NCI-H2029 treated with DMSO at 0.1 percent for 48 hours (cell line): ENCODE measurements around the gene WFDC12.
"Not testable (repeated sequence)": the region's sequence is repeated elsewhere in the genome, so short reads cannot be mapped to it uniquely, and the experiment has no call there.

Experiments
- DNase-seq: peaks from one replicate; lab custom pipeline; 2025; lab: John Stamatoyannopoulos, UW

The WFDC12 gene, protein sequence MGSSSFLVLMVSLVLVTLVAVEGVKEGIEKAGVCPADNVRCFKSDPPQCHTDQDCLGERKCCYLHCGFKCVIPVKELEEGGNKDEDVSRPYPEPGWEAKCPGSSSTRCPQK

DNA sequence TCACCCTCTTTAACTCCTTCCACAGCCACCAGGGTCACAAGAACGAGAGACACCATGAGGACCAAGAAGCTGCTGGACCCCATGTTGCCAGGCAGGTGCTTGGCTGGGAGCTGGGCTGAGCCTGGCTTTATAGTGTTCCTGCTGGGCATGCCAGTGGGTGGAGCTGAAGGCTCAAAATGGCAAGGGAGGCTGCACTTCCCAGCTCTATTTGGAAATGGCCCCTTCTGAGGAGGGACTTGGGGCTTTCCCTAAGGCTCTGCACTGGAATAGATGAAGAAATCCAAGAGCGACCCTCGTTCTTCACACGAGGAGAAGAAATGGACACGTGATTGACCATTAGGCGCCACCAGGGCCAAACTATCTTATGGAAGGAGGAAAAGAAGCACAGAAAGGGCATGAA lies at the start of gene WFDC12:
Gene WFDC12 (minus strand): TSS at position 101 of the 400 bp plus-strand sequence. CDS start 18 bp downstream, at position 83.
- DNase-seq: no peak

DNA sequence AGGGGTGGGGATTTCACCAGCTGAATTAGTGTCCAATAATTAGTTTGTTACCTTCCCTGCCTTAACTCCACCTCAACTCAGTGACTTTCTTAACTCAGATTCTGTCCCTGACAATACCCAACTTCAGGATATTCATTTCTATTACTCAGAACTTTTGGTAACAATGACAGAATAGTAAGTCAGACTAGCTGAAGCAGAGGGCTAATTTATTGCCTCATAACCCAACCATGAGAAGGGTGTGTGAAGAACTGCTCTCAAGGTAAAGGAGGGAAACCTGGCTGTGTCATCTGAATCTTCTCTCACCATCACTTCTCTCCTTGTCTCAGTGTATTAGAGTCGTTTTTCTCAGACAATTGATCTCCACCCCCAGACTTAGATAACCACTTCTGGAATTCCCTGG lies 49.3 kb upstream of the WFDC12 start:
- DNase-seq: no peak

DNA sequence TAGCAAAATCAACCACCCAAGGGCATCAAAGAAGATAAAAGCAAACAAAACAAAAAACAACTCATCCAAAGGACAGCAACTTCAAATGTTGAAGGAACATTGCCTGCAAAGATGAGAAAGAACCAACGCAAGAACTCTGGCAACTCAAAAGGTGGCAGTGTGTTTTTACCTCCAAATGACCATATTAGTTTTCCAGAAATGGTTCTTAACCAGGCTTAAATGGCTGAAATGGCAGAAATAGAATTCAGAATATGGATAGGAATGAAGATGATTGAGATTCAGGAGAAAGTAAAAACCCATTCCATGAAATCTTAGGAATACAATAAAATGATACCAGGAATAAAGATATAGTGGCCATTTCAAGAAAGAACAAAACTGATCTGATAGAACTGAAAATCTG lies 40.6 kb upstream of the WFDC12 start:
- no peak for DNase-seq

DNA sequence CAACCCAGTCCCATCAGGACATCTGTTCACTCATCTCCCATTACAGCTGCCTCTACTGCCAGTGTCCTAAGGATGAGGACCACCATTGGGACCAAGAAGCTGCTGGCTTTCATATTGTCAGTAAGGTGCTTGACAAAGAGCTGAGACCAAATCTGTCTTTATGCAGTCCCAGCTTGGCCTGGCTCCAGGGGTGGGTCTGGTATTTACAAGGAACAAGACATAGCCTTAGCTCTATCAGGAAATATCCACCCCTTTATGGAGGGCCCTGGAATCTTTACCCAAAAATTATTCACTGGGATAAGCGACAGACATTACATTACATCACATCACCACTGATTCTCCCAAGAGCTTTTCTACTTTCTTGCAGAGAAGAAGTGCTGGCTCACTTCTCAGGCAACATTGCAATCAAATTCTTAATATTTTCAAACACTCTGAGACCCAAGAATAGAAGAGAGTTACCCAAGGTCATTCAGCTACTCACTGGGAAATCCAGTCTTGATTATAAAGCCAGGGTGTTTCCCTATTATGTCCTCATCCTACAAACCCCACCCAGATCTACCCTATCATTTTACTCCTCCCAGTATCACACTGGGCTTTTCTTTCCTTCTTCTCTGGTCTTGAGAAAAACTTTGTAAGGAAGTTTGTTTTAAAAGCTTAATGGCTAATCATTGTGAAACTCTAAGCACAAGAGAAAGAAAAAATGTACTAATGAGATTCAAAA lies 39.0 kb upstream of the WFDC12 start:
- DNase-seq: no peak

DNA sequence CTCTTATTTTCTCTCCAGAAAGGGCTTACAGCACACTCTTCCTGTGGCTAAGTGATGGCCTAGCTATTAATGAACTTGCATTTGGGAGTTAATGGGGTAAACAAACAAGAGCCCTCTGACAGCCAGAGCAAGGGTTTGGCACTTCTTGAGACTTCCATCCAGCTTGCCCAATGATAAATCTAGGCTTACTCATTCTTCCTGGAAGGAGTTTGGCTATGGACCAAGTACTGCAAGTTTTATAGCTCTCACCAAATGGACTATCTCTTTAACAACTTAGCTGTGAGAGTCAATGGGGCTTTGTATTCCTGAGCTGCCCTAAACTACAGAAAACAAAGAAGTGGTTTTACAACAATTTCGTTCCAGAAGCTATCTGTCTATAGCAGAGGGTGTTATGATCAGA lies 33.7 kb upstream of the WFDC12 start:
- DNase-seq: no peak

DNA sequence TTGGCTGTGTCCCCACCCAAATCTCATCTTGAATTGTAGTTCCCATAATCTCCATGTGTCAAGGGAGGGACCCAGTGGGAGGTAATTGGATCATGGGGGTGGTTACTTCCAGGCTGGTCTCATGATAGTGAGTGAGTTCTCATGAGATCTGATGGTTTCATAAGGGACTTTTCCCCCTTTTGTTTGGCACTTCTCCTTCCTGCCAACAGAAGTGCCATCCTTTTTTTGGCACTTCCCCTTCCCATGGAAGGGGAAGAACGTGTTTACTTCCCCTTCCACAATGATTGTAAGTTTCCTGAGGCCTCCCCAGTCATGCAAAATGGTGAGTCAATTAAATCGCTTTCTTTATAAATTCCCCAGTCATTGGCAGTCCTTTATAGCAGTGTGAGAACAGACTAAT lies 32.4 kb upstream of the WFDC12 start:
- no peak for DNase-seq

DNA sequence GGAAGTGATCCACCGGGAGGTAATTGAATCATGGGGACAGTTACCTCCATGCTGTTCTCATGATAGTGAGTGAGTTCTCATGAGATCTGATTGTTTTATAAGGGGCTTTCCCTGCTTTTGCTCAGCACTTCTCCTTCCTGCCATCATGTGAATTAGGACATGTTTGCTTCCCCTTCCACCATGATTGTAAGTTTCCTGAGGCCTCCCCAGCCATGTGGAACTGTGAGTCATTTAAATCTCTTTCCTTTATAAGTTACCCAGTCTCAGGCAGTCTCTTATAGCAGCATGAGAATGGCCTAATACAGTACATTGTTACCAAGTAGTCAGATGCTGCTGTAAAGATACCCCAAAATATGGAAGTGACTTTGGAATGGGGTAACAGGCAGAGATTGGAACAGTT lies 30.5 kb upstream of the WFDC12 start:
- DNase-seq: not testable (repeated sequence)

DNA sequence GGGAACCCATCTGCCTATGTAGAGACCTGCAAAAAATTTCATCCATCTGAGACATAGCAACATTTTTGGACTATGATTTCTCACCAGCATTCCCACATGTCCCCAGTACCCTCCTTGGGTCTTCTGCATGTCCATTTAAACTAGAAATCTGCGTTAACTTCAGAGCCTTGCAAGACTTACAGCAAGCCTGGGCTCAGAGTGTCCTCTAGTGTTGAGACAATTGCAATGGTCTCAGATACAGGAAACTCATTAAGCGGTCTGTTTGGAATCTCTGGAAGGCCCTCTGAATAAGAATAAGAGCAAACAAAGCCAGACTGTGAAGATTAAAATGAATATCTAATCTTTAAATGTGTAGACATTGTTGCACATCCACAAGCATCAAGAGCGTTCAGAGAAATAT lies 29.9 kb upstream of the WFDC12 start:
- no peak for DNase-seq

DNA sequence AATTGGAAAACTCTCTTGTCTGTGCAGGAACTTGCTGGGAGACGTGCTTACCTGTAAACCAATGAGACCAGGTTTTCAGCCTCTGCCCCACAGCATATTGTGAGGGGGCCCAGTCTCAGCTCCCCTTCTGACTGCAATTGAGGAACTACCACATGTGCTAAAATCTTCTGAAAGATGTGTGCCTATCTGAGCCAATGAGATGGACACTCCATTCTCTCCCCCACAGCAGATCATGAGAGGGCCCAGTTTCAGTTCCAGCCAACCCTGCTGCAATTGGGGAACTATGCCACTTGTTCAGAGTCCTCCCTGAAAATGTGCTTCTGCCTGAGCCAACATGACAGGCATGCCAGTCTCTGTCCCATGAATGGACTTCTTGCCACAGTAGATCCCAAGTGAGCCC lies 29.5 kb upstream of the WFDC12 start:
- DNase-seq: no peak

DNA sequence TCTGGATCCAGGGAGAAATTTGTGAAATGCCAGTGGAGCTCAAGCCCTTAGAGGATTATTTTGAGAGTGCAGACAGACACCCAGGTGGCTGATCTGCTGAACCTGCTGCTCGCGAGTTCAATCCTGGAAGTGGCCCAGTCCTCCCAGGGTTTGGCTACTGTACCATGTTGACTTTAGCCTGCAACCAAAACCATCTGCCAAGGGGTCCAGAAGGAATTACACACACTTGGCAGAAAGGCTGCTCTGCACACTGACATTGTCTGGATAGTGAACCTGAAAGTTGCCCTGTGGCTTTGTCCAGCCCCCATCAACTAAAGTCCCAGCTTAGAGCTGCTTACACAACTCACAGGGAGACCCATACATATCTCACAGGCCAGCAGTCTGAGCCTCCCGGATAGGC lies 28.9 kb upstream of the WFDC12 start:
- DNase-seq: no peak

DNA sequence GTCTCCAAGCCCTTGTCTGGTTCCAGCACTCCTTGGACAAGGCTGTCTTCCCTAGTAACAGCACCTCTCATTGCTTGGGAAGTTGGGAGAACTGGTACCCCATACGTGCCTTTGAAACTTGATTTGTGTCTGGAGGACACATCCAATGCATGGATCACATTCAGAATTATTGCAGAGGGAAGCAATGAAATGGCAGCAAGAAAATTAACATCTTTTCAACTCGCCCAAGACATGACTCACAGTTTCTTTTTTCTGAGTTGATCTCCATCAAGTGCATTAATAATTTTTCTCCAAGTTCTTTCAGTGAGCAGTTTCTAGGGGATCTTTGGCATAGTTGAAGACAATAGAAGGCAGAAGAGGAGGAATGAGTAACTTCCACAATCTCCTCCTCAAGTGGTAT lies 28.1 kb upstream of the WFDC12 start:
- no peak for DNase-seq

DNA sequence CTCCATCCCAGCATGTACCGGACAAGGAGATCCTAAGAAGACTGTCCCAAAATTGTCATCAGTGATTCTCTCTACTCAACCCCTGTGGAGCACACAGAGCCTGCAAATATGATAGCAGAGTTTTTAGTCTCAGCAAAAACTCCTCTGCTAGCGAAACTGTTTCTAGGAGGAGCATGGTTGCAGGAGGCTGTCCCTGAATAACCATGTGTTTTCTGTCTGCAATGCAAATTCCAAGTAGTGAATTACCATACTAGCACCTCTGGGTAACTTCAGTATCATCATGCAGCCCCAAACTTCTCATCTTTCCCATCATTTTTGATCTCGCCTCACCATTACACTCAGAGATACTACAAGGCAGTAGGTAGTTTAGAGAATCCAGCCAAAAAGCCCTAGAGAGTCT lies 24.8 kb upstream of the WFDC12 start:
- no peak for DNase-seq

DNA sequence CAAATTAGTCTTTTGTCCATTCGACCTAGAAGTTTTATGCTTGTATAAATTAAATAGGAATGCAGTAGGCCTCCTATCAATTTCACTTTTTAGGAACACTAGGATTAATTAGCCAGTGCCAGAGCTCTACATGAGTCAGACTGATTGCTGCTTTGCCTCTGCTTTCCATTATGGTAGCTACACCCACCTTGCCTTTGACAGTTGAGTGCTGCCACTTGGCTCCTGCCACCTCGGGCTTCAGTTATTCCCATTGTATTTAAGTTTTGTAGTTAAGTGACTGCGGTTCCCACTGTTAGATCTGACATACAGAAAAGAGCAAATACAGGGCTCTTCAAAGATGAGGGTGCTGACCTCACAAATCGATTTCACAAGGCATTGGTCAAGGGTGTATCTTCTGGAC lies 16.6 kb upstream of the WFDC12 start:
- DNase-seq: no peak

DNA sequence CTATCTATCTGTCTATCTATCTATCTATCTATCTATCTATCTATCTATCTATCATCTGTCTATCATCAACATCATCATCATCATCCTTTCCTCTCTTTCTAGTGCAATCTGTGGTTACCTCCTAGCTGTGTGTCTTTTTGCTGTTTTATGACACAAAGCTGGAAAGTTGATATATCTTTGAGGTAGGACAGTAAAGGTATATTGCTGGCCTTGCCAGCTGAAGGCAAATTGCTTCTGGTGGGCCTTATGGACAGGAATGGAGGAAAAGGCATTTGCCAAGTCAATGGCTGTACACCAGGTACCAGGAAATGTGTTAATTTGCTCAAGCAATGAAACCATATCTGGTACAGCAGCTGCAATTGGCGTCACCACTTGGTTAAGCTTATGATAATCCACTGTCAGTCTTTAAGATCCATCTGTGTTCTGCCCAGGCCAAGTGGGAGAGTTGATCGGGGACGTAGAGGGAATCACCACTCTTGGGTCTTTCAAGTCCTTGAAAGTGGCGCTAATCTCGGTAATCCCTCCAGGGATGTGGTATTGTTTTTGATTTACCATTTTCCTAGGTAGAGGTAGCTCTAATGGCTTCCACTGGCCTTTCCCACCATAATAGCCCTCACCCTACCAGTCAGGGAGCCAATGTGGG lies 15.6 kb upstream of the WFDC12 start:
- DNase-seq: not testable (repeated sequence)

DNA sequence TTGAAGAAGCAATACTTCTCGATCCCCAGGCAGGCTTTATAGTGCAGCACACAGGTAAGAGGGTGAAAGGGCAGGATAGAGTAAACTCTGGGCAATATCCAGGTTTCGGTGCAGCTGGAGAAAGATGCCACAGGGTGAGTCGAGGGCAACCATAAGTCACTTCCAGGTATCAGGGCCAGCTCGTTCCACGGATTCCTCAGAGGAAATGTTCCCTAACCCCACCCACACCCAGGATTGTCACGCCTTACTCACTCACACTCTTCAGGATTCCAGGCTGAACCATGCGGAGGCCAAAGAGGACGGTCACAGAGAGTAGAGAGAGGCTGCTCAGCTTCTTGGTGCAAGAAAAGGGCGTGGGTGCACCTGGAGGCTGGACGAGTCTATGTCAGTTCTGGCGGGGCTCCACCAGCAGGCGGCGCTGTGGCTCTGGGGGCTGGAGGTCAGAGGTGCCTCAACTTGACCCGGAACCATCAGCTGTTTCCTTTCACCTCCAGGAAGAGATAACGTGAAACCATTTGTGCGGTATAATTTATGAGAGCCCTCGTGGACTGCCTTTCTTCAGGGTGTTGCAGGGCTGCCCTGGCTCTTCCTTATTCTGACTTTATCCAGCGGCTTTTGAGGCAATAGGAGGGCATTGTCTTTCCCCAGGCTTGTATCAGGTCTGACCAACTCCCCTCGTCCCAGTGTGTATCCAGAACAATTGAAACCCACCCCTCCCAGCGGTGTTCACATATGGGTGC lies 14.5 kb upstream of the WFDC12 start:
- DNase-seq: peak; percentile 19

DNA sequence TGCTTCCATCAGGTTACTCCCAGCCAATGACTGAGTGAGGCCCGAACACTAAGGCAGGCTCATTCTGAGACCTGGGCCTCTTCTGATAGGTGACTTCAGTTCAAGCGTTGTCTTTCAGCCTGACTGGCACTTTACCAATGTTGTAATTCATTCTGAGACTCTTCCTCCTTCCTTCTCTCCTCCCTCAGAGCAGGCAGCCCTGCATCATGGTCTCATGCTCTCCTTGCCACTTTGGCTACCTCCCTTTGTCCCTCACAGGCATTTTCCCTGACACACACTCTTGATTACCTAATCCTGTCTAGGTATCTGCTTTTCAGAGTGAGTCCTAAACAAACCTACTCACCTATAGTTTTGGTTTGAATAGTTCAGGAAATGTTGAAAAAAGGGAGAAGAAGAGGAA lies 12.6 kb upstream of the WFDC12 start:
- no peak for DNase-seq

DNA sequence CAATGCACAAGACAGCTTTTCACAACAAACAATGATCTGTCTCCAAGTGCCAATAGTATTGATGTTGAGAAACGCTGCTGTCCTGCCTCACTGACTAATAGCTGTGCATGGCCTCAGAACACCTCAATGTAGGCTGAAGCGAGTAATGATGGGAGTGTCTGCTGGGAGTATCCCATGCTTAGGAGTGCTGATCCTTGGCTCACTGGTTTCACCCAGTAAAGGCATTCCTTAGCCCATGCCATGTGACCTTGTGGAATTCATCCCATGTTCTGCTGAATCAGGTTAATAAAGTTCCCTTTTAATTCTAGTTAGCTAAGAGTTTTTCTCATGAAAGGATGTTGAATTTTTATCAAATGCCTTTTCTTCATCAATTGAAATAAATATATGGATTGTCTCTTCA lies 3.8 kb upstream of the WFDC12 start:
- DNase-seq: no peak

DNA sequence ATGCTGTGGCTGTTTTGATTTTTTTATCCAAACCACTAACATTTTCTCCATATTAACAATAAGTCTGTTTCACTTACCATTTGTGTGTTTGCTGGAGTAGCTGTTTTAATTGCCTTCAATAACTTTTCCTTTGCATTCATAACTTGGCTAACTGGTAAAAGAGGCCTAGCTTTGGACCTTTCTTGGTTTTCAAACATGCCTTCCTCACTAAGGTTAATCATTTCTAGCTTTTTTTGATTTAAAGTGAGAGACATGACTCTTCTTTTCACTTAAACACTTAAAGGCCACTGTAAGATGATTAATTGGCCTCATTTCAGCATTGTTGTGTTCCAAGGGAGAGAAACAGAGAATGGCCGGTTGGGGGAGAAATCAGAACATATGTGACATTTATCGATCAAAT lies 2.9 kb downstream of the WFDC12 start:
- no peak for DNase-seq

DNA sequence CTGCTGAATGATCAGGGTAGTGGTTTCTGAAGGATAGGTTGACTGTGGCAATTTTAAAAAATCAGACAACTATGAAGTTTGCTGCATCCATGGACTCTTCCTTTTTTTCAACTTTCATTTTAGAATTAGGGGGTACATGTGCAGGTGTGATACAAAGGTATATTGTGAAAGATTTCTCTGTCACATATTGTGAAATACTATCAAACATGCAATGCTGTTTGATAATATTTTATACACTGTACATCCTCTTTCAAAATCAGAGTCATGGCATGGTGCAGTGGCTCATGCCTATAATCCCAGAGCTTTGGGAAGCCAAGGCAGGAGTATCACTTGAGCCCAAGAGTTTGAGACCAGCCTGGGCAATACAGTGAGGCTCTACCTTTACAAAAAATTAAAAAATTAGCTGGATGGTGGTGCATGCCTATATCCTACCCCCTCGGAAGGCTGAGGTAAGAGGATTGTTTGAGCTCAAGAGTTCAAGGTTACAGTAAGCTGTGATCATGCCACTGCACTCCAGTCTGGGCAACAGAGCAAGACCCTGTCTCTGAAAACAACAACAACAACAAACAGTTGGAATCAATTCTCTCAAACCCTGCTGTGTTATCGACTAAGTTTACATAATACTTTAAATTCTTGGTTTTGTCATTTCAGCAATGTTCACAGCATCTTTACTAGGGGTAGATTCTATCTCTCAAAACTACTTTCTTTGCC lies 4.6 kb downstream of the WFDC12 start:
- no peak for DNase-seq

DNA sequence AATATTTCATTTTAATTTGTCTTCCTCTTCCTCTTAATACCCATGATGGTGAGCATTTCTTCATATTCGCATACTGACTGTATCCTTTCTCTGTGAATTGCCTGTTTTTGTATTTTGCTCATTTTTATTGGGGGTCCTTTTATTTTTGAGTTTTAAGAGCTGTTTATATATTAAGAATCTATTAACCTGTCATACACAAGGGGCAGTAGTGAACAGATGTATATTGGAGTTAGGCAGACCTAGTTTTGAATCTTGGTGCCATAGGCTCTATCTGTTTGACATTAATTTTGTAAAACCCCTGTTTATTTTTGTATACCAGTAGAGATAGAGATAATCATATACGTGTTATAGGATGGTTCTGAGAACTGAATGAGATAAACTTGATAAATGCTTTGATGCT lies 6.2 kb downstream of the WFDC12 start:
- DNase-seq: no peak

DNA sequence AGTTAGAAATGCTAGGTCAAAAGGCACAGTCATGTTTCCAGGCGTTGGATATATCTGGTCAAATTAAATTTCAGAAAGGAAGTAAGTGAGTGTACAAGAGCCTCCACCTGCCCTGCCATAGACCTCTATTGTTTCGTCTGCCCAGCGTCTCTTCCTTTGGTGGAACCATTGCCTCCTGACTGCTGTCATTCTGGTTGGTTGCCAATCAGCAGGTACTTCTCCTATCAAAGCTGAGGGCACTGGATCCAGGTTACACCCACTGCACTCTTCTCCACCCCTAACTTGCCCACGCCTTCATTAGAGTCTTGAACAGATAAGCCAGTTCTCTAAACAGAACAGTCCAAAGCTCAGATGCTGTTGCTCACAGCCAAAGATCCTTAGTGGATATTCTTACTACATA lies 6.7 kb downstream of the WFDC12 start:
- DNase-seq: peak; percentile 7

DNA sequence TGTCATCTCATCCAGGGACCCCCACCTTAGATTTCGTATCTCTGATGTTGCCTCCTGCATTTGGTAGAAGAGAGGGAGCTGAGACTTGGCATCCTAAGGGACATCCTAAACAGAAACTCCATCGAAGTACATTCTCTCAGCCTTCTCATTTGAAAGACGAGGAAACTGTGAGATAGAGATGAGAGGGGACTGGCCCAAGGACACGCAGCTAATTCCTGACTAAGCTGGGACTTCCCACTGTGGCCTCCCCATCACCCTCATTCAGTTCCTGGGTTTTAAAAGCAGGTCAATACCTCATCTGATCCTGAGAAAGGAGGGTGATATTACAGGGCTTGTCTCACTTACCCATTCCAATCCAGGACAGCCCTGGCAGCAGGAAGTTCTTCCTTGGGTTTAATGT lies 8.4 kb downstream of the WFDC12 start:
- DNase-seq: no peak
